GM12865 (cell line): ENCODE data around the gene AIMP1.

Experiments
- DNase-seq: peaks from one replicate; pipeline ENCODE4 v3.0.0; 2010; ENCODE audit warnings: low read depth
- H3K4me3 ChIP-seq: 2 replicates; pipeline ENCODE4 v1.5.1; 2011; ENCODE audit warnings: mild to moderate bottlenecking, low read depth, low read length, control low read depth
- TF ChIP-seq, protein P1 (sequence below): IDR thresholded peaks from 2 replicates; pipeline ENCODE4 v1.5.1; 2011; ENCODE audit warnings: low read length, control low read depth, low read depth, inconsistent platforms; ENCODE audit not compliant: insufficient read depth; ENCODE audit errors: missing control alignments

The AIMP1 gene

DNA sequence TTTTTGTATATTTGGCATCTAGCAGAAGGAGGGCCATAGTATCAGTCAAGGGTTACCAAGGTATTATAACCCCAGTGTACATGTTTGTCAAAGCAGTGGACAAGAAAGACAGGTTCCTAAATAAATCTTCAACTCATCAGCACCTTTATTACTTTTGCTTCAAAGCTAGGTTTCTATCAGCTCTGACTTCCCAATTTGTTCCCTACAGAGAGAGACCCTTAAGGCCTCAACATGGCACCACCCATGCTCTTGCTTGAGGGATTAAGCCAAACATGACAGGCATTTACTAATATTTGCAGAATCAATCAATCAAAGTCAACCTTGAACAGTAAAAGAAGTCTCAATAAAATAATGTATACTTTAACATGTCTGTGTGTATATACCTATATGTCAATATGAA, 9.8 kb upstream of the AIMP1 start:
- TF ChIP-seq, protein P1, sequence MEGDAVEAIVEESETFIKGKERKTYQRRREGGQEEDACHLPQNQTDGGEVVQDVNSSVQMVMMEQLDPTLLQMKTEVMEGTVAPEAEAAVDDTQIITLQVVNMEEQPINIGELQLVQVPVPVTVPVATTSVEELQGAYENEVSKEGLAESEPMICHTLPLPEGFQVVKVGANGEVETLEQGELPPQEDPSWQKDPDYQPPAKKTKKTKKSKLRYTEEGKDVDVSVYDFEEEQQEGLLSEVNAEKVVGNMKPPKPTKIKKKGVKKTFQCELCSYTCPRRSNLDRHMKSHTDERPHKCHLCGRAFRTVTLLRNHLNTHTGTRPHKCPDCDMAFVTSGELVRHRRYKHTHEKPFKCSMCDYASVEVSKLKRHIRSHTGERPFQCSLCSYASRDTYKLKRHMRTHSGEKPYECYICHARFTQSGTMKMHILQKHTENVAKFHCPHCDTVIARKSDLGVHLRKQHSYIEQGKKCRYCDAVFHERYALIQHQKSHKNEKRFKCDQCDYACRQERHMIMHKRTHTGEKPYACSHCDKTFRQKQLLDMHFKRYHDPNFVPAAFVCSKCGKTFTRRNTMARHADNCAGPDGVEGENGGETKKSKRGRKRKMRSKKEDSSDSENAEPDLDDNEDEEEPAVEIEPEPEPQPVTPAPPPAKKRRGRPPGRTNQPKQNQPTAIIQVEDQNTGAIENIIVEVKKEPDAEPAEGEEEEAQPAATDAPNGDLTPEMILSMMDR, result no peak
- DNase-seq, result no peak
- no peak overlapping the region for H3K4me3 ChIP-seq

DNA sequence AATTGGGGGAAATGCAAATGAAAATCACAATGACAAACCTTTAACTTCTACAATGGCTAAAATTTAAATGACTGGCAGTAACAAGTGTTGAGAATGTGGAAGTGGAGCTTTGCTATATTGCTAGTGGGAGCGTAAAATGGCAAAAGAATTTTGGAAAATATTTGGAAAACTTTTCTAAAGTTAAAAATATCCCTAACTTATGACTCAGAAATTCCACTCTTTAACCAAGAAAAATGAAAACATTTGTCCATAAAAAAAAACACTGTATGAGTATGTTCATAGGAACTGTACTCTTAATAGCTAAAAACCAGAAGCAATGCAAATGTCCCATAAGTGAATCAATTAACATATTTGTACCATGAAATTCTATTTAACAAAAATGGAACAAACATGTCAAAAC, 4.0 kb upstream of the AIMP1 start:
- TF ChIP-seq, protein P1, result no peak
- no peak overlapping the region for H3K4me3 ChIP-seq
- DNase-seq, result no peak

DNA sequence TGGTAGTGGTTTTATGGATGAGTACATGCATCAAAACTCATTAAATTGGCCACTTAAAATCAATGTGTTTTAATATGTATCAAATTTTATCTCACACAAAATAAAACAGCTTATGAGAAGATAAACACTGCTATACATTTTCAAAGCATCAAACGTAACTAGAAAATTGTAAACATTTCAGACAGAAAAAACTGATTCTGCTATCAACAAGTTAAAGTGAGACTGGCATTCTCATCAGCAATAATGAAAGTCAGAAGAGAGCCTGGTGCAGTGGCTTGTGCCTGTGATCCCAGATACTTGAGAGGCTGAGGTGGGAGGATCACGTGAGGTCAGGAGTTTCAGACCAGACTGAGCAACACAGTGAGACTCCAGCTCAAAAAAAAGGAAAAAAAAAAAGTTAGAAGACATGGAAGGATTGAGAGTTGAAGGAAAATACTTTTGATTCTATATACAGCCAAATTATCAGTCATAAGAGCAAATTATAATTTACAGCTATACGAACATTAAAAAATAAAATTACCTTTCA, 3.3 kb upstream of the AIMP1 start:
- no peak overlapping the region for H3K4me3 ChIP-seq
- TF ChIP-seq, protein P1, result no peak
- DNase-seq, result no peak

DNA sequence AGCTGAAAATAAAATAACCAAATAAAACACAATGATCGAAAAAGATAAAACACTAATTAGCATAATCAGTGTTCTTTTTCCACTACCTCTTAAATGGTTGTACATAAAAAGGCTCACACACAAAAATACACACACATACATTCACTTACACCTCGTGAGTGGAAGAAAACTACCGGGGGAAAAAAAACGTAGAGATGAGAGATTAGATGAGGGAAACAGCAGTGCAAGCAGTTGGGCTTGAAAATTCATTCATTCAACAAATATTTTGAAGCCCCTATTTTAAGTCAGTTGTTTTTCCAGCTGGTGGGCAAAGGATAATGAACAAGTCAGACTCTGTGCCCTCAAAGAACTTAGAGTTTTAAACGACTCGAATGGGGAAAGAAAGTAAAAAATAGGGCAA, 1.4 kb upstream of the AIMP1 start:
- TF ChIP-seq, protein P1, result no peak
- peak overlapping the region; percentile 100 for H3K4me3 ChIP-seq
- DNase-seq, result no peak

DNA sequence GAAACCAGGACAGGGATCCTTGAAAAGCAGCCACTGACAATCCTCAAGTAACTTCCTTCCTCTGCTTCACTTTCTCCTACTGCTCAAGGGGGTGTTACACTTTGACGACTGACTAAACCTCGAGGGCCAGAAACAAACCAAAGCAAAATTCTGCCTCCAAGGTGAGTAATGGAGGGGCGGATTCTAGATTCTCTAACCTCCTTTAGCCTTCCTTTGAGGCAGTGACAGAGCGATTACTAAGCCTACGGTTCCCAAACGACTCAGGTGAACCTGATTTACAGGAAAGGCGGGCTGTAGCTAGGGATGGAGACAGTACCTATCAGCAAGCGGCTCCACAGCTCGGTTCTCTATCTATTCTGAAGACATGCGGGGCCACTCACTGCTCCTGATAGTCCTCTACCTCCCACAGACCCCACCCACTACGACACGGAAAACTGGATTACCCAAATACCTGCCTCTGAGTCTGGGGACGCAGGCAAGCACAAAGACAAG, 828 bp upstream of the AIMP1 start:
- peak overlapping the region; percentile 100 for H3K4me3 ChIP-seq
- no peak for DNase-seq
- TF ChIP-seq, protein P1, result no peak

DNA sequence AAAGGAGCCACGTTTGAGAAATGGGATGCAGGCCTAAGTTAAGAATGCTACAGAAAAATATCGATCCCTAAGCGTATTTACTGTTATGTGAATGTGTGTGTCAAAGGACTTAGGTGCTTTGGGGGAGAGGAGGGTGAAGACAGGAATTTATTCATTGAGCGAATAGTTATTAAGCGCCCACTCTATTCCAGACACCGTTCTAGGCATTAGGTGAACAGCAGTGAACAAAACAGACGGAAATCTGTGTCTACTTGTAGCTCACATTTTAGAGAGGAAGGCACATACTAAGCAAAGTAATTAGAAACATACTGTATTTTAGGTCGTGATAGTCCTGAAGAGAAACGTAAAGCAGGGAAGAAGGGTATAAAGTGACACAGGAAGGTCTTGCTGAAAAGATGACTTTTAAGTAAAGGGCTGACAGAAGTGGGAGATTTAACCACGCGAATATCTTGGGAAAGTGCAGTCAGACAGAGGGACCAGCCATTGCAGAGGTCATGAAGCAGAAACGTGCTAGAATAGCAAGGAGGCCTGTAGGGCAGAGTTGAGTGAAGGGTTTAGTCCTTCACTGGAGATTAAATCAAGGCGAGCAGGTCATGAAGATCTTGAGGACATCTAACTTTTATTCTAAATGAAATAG, 541 bp downstream of the AIMP1 start:
- peak overlapping the region; percentile 100 for H3K4me3 ChIP-seq
- TF ChIP-seq, protein P1, result no peak
- DNase-seq, result peak; percentile 8

DNA sequence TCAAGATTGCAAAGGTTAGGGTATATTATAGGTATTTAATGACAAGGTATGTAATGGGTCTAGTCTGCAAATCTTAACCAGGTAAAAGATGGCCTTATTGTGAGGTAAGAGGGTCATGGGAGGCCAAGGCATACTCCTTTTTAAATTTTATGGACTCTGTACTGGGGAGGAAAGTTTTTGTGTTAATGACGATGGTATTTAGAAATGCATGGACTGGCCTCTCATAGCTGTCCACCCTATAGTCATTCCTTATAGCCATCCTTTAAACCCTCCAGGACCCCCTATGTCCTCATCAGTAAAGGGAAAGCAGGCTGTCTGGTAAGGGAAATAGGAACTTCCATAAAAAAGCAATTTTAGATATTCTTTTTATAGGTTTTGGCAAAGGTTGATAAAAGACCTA, 1.5 kb downstream of the AIMP1 start:
- TF ChIP-seq, protein P1, result no peak

More for the DNA sequence above, 1.5 kb downstream of the AIMP1 start:
- peak overlapping the region; percentile 100 for H3K4me3 ChIP-seq
- DNase-seq, result no peak
